K562 (cell line): ENCODE data around the gene ZBTB22. TPM values are rescaled to one million over a fixed set of nuclear protein-coding genes. Genes with fewer than 3 reads are reported as not detected.
A peak's percentile ranks its signal among the peaks of the same experiment; 100 is the strongest.

Experiments used
- ARHGAP35 ChIP-seq: fragments of 450-650 bp; IDR thresholded peaks from 2 replicates; pipeline ENCODE4 v1.6.1; 2018; ENCODE audit not compliant: partially characterized antibody
- CEBPZ ChIP-seq: fragments of 150-350 bp; IDR thresholded peaks from 2 replicates; pipeline ENCODE4 v1.6.1; 2014; ENCODE audit warnings: low read depth, mild to moderate bottlenecking, low read length, borderline replicate concordance
- CLOCK ChIP-seq: fragments of 250-450 bp; sonication (Bioruptor Pico); IDR thresholded peaks from 2 replicates; pipeline ENCODE4 v1.4.0; 2020; ENCODE audit warnings: mild to moderate bottlenecking, moderate library complexity, borderline replicate concordance
- CXXC5 ChIP-seq: fragments of 250-450 bp; sonication (Bioruptor Pico); IDR thresholded peaks from 2 replicates; pipeline ENCODE4 v1.8.0; 2022; ENCODE audit warnings: inconsistent platforms, mild to moderate bottlenecking, moderate library complexity
- ELK1 ChIP-seq: sonication (generic); formaldehyde crosslinking; IDR thresholded peaks from 2 replicates; pipeline ENCODE4 v1.8.1; 2022; ENCODE audit warnings: missing genetic modification reagents
- ELK3 ChIP-seq: fragments of 450-650 bp; formaldehyde crosslinking; IDR thresholded peaks from 2 replicates; pipeline ENCODE4 v1.4.0; 2020; ENCODE audit warnings: mild to moderate bottlenecking
- GATAD2A ChIP-seq: fragments of 450-650 bp; IDR thresholded peaks from 2 replicates; pipeline ENCODE4 v1.6.1; 2017
- HDAC3 ChIP-seq: fragments of 450-650 bp; IDR thresholded peaks from 2 replicates; pipeline ENCODE4 v1.6.1; 2018; ENCODE audit warnings: borderline replicate concordance, mild to moderate bottlenecking, moderate library complexity; ENCODE audit not compliant: partially characterized antibody
- POLR3A ChIP-seq: IDR thresholded peaks from 2 replicates; pipeline ENCODE4 v1.6.1; 2011; ENCODE audit warnings: borderline replicate concordance, mild to moderate bottlenecking, moderate library complexity; ENCODE audit not compliant: insufficient read length, insufficient read depth; ENCODE audit errors: extremely low read depth
- PTBP1 ChIP-seq: fragments of 200-400 bp; formaldehyde crosslinking; IDR thresholded peaks from 2 replicates; pipeline ENCODE4 v1.6.1; 2017; ENCODE audit warnings: low read depth, low read length
- PYGO2 ChIP-seq: fragments of 450-650 bp; IDR thresholded peaks from 2 replicates; pipeline ENCODE4 v1.6.1; 2016; ENCODE audit warnings: mild to moderate bottlenecking, missing genetic modification characterization, moderate library complexity, missing compliant biosample characterization
- SMARCA5 ChIP-seq: fragments of 450-650 bp; IDR thresholded peaks from 2 replicates; pipeline ENCODE4 v1.6.1; 2016
- SRF ChIP-seq, 2 experiments: fragments of 250-450, 450-650 bp in 1 of 2; sonication (Bioruptor Pico) in 1 of 2; sonication (generic) in 1 of 2; formaldehyde crosslinking; IDR thresholded peaks; 2 replicates each; pipeline versions ENCODE4 v1.5.0 to v1.5.1; 2020 to 2022; ENCODE audit warnings: mild to moderate bottlenecking in 1 of 2, missing genetic modification reagents in 1 of 2
- TRIM24 ChIP-seq, 2 experiments: fragments of 450-650 bp; IDR thresholded peaks; 2 replicates each; pipeline ENCODE4 v1.6.1; 2016
- ZFP30 ChIP-seq: fragments of 250-450 bp; sonication (Bioruptor Pico); IDR thresholded peaks from 2 replicates; pipeline ENCODE4 v1.8.0; 2022; ENCODE audit warnings: moderate library complexity, mild to moderate bottlenecking, inconsistent platforms, borderline replicate concordance
- ZKSCAN3 ChIP-seq: fragments of 250-450 bp; sonication (Bioruptor Pico); IDR thresholded peaks from 2 replicates; pipeline ENCODE4 v1.4.0; 2020
- ZNF124 ChIP-seq: sonication (generic); formaldehyde crosslinking; IDR thresholded peaks from 2 replicates; pipeline ENCODE4 v1.8.1; 2022; ENCODE audit warnings: missing genetic modification reagents
- ZNF778 ChIP-seq: fragments of 450-650 bp; formaldehyde crosslinking; IDR thresholded peaks from 2 replicates; pipeline ENCODE4 v1.4.0; 2020; ENCODE audit warnings: mild to moderate bottlenecking, moderate library complexity
- polyA plus RNA-seq, 8 experiments: library from polyadenylated mRNA; depleted of rRNA in 4 of 8; stranded (reverse) in 5 of 8; unstranded in 3 of 8; fragments of >200 nt; fragmentation: Nextera tagmentation in 2 of 8; fragmentation: Illumina TruSeq in 1 of 8; extraction: Ambion mirVana in 2 of 8; extraction: Trizol in 1 of 8; gene quantifications; 2 replicates each; pipeline versions ENCODE4 v1.2.1 to v1.2.3, GENCODE V29; 2011 to 2014; ENCODE audit warnings: inconsistent platforms in 1 of 8, missing spikeins in 1 of 8
- total RNA-seq, 7 experiments: library from RNA; depleted of rRNA in 6 of 7; stranded (reverse); fragments of >200 nt in 6 of 7; fragmentation: Illumina TruSeq in 2 of 7; extraction: Trizol in 2 of 7; gene quantifications; 2 replicates each; pipeline versions ENCODE4 v1.2.1 to v1.2.3, GENCODE V29; 2011 to 2021; ENCODE audit warnings: low replicate concordance in 1 of 7

ZBTB22 gene
- total and polyA plus RNA-seq, 9 of the 15 experiments (the other 6 are each of a cell fraction or from before 2014, with no cell fraction given): 0.21 to 11.9 (median 7.1) TPM

- no peak for TF ChIP-seq ZNF124 (CRISPR knock-in tag)
- TF ChIP-seq SMARCA5: no peak
- no peak for TF ChIP-seq ZKSCAN3
- no peak for TF ChIP-seq PYGO2 (tag)
- no peak for TF ChIP-seq ARHGAP35
- no peak for TF ChIP-seq ZFP30 (CRISPR knock-in tag)
- no peak for TF ChIP-seq HDAC3
- no peak for TF ChIP-seq ELK3 (CRISPR knock-in tag)
- no peak for TF ChIP-seq TRIM24 (IDR thresholded peaks at IDR 0.05)
- no peak for TF ChIP-seq ELK1 (CRISPR knock-in tag)
- TF ChIP-seq SRF (CRISPR knock-in tag; IDR thresholded peaks at IDR 0.05): no peak
- no peak for TF ChIP-seq POLR3A
- TF ChIP-seq PTBP1: no peak
- TF ChIP-seq CEBPZ: no peak
- no peak for TF ChIP-seq ZNF778 (CRISPR knock-in tag)
- no peak for TF ChIP-seq CLOCK
- no peak for TF ChIP-seq GATAD2A
- TF ChIP-seq CXXC5 (CRISPR knock-in tag): peak; percentile 63
Measured at GRCh38 chr6:33320315-33321181, 3.0 kb upstream of the ZBTB22 start (continued).
